Right lobe of liver (tissue), 6 donors: ENCODE results near the gene ONECUT1. TPM values are rescaled to one million over a fixed set of nuclear protein-coding genes. Genes with fewer than 3 reads are reported as not detected.

ENCODE experiments used
- ATAC-seq, 4 donors: fragments of 200-7000 bp; cut with Tn5 transposase; one replicate each; pipeline ENCODE4 v1.9.1; 2020; ENCODE audit warnings: mild to moderate bottlenecking in 4 of 4, moderate library complexity in 4 of 4
- DNase-seq, 3 donors: peaks; one replicate each; pipeline ENCODE4 v3.0.0-alpha.2; 2020
- H3K27ac ChIP-seq, 3 donors: fragments of 200-600 bp; one replicate each; pipeline ENCODE4 v1.8.0; 2022
- H3K27me3 ChIP-seq, 2 donors: fragments of 200-600 bp; one replicate each; pipeline ENCODE4 v1.8.0; 2022
- H3K36me3 ChIP-seq, 4 donors: fragments of 200-600 bp; sonication (generic) in 1 of 4; one replicate each; pipeline versions ENCODE4 v1.5.1 to v1.8.0; 2017 to 2022; ENCODE audit warnings: control low read depth in 1 of 4
- H3K4me1 ChIP-seq, 4 donors: fragments of 200-600 bp; sonication (generic) in 1 of 4; one replicate each; pipeline versions ENCODE4 v1.5.1 to v1.8.0; 2017 to 2022; ENCODE audit warnings: control low read depth in 1 of 4
- H3K4me3 ChIP-seq, 3 donors: fragments of 200-600 bp; one replicate each; pipeline ENCODE4 v1.8.0; 2022
- H3K9me3 ChIP-seq, 4 donors: fragments of 200-600 bp; sonication (generic) in 1 of 4; one replicate each; pipeline versions ENCODE4 v1.5.1 to v1.8.0; 2017 to 2022; ENCODE audit warnings: control low read depth in 1 of 4
- CTCF ChIP-seq, 4 donors: fragments of 200-600 bp in 3 of 4; fragments of 450-650 bp in 1 of 4; IDR thresholded peaks; one replicate each; pipeline versions ENCODE4 v1.5.1 to v1.8.0; 2016 to 2022; ENCODE audit warnings: antibody characterized with exemption in 4 of 4, mild to moderate bottlenecking in 2 of 4
- POLR2A ChIP-seq: fragments of 450-650 bp; IDR thresholded peaks from one replicate; pipeline ENCODE4 v1.6.1; 2017; ENCODE audit warnings: antibody characterized with exemption, mild to moderate bottlenecking
- WGBS: methylation state at CpG from one replicate; pipeline ENCODE4 v1.1.6; 2018; ENCODE audit warnings: low coverage, low lambda C conversion rate; ENCODE audit not compliant: insufficient coverage; ENCODE audit errors: missing lambda C conversion rate; 5-methylcytosine and 5-hydroxymethylcytosine counted together
- intact Hi-C, 2 donors: fragments of 100-400 bp; cut with DNase I; formaldehyde crosslinking; loops; one replicate each; pipeline versions ENCODE4 v1.11.2 to v1.14.1; 2022
- total RNA-seq, 6 experiments: library from RNA; depleted of rRNA in 2 of 6; stranded (reverse); fragments of >200 nt in 2 of 6; fragmentation: NEBNext Ultra II Directional in 3 of 6; extraction: Animal tissue kit (Norgen Biotek cat#: 25700) in 3 of 6; gene quantifications; one replicate each; pipeline versions ENCODE4 v1.1.0 to v1.2.4, GENCODE V29; 2016 to 2023
- donor health status: DM: no; HTN: yes; CAD: no.
- donor health status: DM: no; HTN: no; CAD: no.
- donor health status: DM: no; HTN: no; CAD: no.
- donor health status: DM: no; HTN: yes; CAD: no.
- donor health status: DM: no; HTN: yes; CAD: no.

ONECUT1 gene
- total RNA-seq, 6 experiments from 2014 or later, result 41.3 to 58.2 (median 52.5) TPM

DNA sequence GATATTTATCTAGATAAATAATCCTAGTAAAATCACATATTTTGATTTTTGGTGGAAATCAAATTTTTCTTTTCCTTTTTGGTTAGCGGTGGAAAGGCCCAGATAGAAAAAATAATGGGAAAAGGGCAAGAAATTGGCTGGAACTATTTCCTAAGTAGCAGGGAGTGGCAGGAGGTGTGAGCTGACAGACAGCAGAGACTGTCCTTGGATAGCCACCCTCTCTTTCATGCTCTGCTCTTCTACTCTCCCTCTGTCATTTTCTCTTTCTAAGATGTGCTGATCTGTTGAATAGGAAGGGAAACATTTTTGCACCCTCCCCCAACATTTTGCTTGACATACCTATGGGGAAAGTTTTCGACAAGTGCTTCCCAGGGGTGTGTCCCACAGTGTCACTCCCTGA is 18.9 kb upstream of the ONECUT1 start:
- Histone ChIP-seq H3K27ac (no peak overlapping the region), H3K27me3 (no peaks in the 10 kb centered on the region), H3K36me3 (no peaks in the 10 kb centered on the region), H3K9me3 (no peaks in the 10 kb centered on the region), H3K4me3 (no peak overlapping the region), H3K4me1 (peaks cover 0 to 13% (median 2%) of the 10 kb centered on the region in 4 donors)
- WGBS, result 96% methylated on average over 2 of the region's 2 CpGs
- ATAC-seq, result no peak
- intact Hi-C loops, result no loop called here
- TF ChIP-seq POLR2A (no peak), CTCF (IDR thresholded peaks at IDR 0.05) (no peak)
- no peak for DNase-seq

- intact Hi-C loops, result no loop called here
- WGBS, result 67% methylated on average over 1 of the region's 1 CpG
These were observed 18.3 kb upstream of the ONECUT1 start for GRCh38 chr15:52808441-52808840.

DNA sequence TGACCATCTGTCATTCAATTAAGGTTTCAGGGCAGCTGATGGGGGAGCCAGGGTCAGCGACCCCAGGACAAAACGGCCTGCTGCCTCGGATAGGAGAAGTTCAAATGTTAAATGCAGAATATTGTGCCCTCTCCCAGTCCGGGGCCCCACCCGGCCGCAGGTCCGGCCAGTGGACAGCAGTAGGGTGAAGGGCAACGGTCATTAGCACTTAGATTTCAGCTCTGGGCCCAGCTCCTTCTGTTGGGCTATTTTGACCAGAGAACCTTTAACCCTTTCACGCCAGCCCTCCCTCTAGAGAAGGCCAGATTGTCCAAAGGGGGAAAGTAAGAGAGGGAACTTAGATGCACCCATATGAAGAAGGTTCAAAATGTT is 16.1 kb upstream of the ONECUT1 start:
- Histone ChIP-seq H3K9me3 (no peaks in the 10 kb centered on the region), H3K27ac (peak overlapping the region; percentile 86 to 99 (median 98)), H3K4me3 (peak overlapping the region; percentile 14 to 68 (median 63)), H3K36me3 (no peaks in the 10 kb centered on the region), H3K4me1 (peaks cover 0 to 31% (median 7%) of the 10 kb centered on the region in 4 donors), H3K27me3 (no peaks in the 10 kb centered on the region)
- intact Hi-C loops, result no loop called here
- no peak for TF ChIP-seq CTCF (IDR thresholded peaks at IDR 0.05)
- peak; percentile 6 for TF ChIP-seq POLR2A
- DNase-seq, result peak; percentile 47 to 86 (median 82)
- WGBS, result 15% methylated on average over 9 of the region's 9 CpGs
- peak; percentile 54 to 77 (median 68) for ATAC-seq

More at GRCh38 chr15:52808441-52808840, 18.3 kb upstream of the ONECUT1 start:
- TF ChIP-seq CTCF (IDR thresholded peaks at IDR 0.05) (no peak), POLR2A (no peak)
- DNase-seq, result no peak
- no peak for ATAC-seq
- no peaks in the 10 kb centered on the region for H3K36me3 ChIP-seq
- no peaks in the 10 kb centered on the region for H3K9me3 ChIP-seq
- no peaks in the 10 kb centered on the region for H3K27me3 ChIP-seq
- H3K27ac ChIP-seq, result no peak overlapping the region
- peaks cover 0 to 13% (median 2%) of the 10 kb centered on the region in 4 donors for H3K4me1 ChIP-seq
- no peak overlapping the region for H3K4me3 ChIP-seq

GRCh38 chr15:52805351-52806283 is 15.5 kb upstream of the ONECUT1 start:
- Histone ChIP-seq H3K9me3 (no peaks in the 10 kb centered on the region), H3K27ac (peak overlapping the region; percentile 86 to 99 (median 98)), H3K36me3 (no peaks in the 10 kb centered on the region), H3K27me3 (no peaks in the 10 kb centered on the region), H3K4me1 (peaks cover 0 to 32% (median 7%) of the 10 kb centered on the region in 4 donors), H3K4me3 (peak overlapping the region; percentile 14 to 68 (median 63))
- intact Hi-C loops, result no loop called here
- WGBS, result under 1% methylated on average over 22 of the region's 93 CpGs
- TF ChIP-seq CTCF (IDR thresholded peaks at IDR 0.05) (peak; percentile 2 to 29 (median 17)), POLR2A (peak; percentile 71)
- ATAC-seq (peak; percentile 34 to 47 (median 45)), DNase-seq (peak; percentile 62 to 69 (median 66))
